CD4-positive, alpha-beta T cell (primary cell): ENCODE results near the gene NTN4. TPM values are rescaled to one million over a fixed set of nuclear protein-coding genes. Genes with fewer than 3 reads are reported as not detected.

ENCODE experiments used
- ATAC-seq: fragments of 200-7000 bp; cut with Tn5 transposase; one replicate; pipeline ENCODE4 v1.10.0; 2022; ENCODE audit warnings: mild to moderate bottlenecking; ENCODE audit not compliant: poor library complexity
- CTCF ChIA-PET: fragments of 350-600 bp; sonication (Branson Sonifier 250); formaldehyde crosslinking; loops from one replicate; lab custom pipeline; 2021; ENCODE audit warnings: antibody characterized with exemption, inconsistent platforms; lab: Charles Lee
- POLR2A ChIA-PET: fragments of 350-600 bp; sonication (Branson Sonifier 250); formaldehyde crosslinking; loops from one replicate; lab custom pipeline; 2021; ENCODE audit warnings: antibody characterized with exemption, inconsistent platforms; lab: Charles Lee
- DNase-seq, 14 experiments: peaks; one replicate each; pipeline ENCODE4 v3.0.0-alpha.2; 2013 to 2020; ENCODE audit warnings: mixed read lengths in 2 of 14
- H3K27ac ChIP-seq, 2 donors: one replicate each; pipeline versions ENCODE4 v1.5.1 to v1.7.0; 2013; ENCODE audit warnings: low read length in 2 of 2, low read depth in 1 of 2, mild to moderate bottlenecking in 1 of 2
- H3K27me3 ChIP-seq, 2 experiments: 1 replicate in 1 of 2; 2 replicates in 1 of 2; pipeline versions ENCODE4 v1.6.1 to v1.7.0; 2013; ENCODE audit warnings: low read length in 2 of 2, control low read depth in 1 of 2, mild to moderate bottlenecking in 1 of 2, moderate library complexity in 1 of 2; ENCODE audit not compliant: insufficient read depth in 2 of 2, control insufficient read depth in 1 of 2
- H3K36me3 ChIP-seq: one replicate; pipeline ENCODE4 v1.6.1; 2013; ENCODE audit warnings: low read length, control low read depth; ENCODE audit not compliant: insufficient read depth
- H3K4me1 ChIP-seq: one replicate; pipeline ENCODE4 v1.6.1; 2013; ENCODE audit warnings: low read length, control low read depth; ENCODE audit not compliant: insufficient read depth
- H3K4me3 ChIP-seq: one replicate; pipeline ENCODE4 v1.5.1; 2013; ENCODE audit warnings: mild to moderate bottlenecking, low read length, moderate library complexity
- H3K9me3 ChIP-seq, 2 experiments: 1 replicate in 1 of 2; 2 replicates in 1 of 2; pipeline versions ENCODE4 v1.6.1 to v1.7.0; 2013; ENCODE audit warnings: low read length in 2 of 2, mild to moderate bottlenecking in 2 of 2, control low read depth in 1 of 2, moderate library complexity in 1 of 2; ENCODE audit not compliant: control insufficient read depth in 1 of 2, insufficient read depth in 1 of 2
- H3K27ac Mint-ChIP-seq: one replicate; pipeline ENCODE4 v1.8.0; 2020; ENCODE audit warnings: mixed read lengths
- H3K27me3 Mint-ChIP-seq: one replicate; pipeline ENCODE4 v1.8.0; 2021; ENCODE audit warnings: mixed read lengths
- H3K36me3 Mint-ChIP-seq: one replicate; pipeline ENCODE4 v1.8.0; 2021; ENCODE audit warnings: low read depth, mixed read lengths
- H3K4me1 Mint-ChIP-seq: one replicate; pipeline ENCODE4 v1.8.0; 2021; ENCODE audit warnings: low read depth, mixed read lengths
- H3K4me3 Mint-ChIP-seq: one replicate; pipeline ENCODE4 v1.8.0; 2020; ENCODE audit warnings: mild to moderate bottlenecking, mixed read lengths
- H3K9me3 Mint-ChIP-seq: one replicate; pipeline ENCODE4 v1.8.0; 2020; ENCODE audit warnings: mixed read lengths
- CTCF ChIP-seq: fragments of 200-600 bp; IDR thresholded peaks from one replicate; pipeline ENCODE4 v1.8.0; 2022; ENCODE audit warnings: antibody characterized with exemption, mild to moderate bottlenecking
- intact Hi-C, 2 experiments: fragments of 100-400 bp; cut with DNase I in 1 of 2; cut with micrococcal nuclease in 1 of 2; formaldehyde crosslinking; loops; one replicate each; pipeline versions ENCODE4 v1.15.1 to v1.9.0; 2023 to 2025; cut with DNase I, micrococcal nuclease
- total RNA-seq, 174 experiments: library from RNA in 2 of 174; stranded (reverse) in 2 of 174; gene quantifications; one replicate each; pipeline ENCODE4 v1.2.3 and lab custom pipeline; 2021 to 2026

NTN4 gene
- total RNA-seq, 2 experiments from 2014 or later: 0.47 to 0.71 TPM

- POLR2A ChIA-PET: no interaction called here
- Mint-ChIP-seq H3K4me1 (no peaks in the 10 kb centered on the region), H3K27me3 (peaks cover 13% of the 10 kb centered on the region), H3K27ac (no peak overlapping the region), H3K36me3 (no peaks in the 10 kb centered on the region), H3K9me3 (peaks cover 10% of the 10 kb centered on the region), H3K4me3 (no peak overlapping the region)
- CTCF ChIA-PET: no interaction called here
- H3K9me3 ChIP-seq: no peaks in the 10 kb centered on the region
- intact Hi-C loops: no loop called here
- DNase-seq: no peak
- no peaks in the 10 kb centered on the region for H3K4me1 ChIP-seq
- no peak overlapping the region for H3K27ac ChIP-seq
- H3K27me3 ChIP-seq: no peaks in the 10 kb centered on the region
- ATAC-seq: no peak
- TF ChIP-seq CTCF: no peak
- no peaks in the 10 kb centered on the region for H3K36me3 ChIP-seq
- no peak overlapping the region for H3K4me3 ChIP-seq
These were observed 48.9 kb downstream of the NTN4 start for GRCh38 chr12:95741635-95742034.

GRCh38 chr12:95740751-95741150, 49.8 kb downstream of the NTN4 start:
- H3K9me3 Mint-ChIP-seq: peaks cover 3% of the 10 kb centered on the region
- no peaks in the 10 kb centered on the region for H3K4me1 Mint-ChIP-seq
- DNase-seq (no peak), ATAC-seq (no peak)
- CTCF ChIA-PET: no interaction called here
- H3K27me3 Mint-ChIP-seq: peaks cover 7% of the 10 kb centered on the region
- H3K36me3 Mint-ChIP-seq: no peaks in the 10 kb centered on the region
- no peaks in the 10 kb centered on the region for H3K27me3 ChIP-seq
- no peak overlapping the region for H3K4me3 ChIP-seq
- intact Hi-C loops: no loop called here
- TF ChIP-seq CTCF: no peak
- no peak overlapping the region for H3K4me3 Mint-ChIP-seq
- POLR2A ChIA-PET: no interaction called here
- no peaks in the 10 kb centered on the region for H3K36me3 ChIP-seq
- H3K9me3 ChIP-seq: no peaks in the 10 kb centered on the region
- no peak overlapping the region for H3K27ac Mint-ChIP-seq
- no peak overlapping the region for H3K27ac ChIP-seq
- no peaks in the 10 kb centered on the region for H3K4me1 ChIP-seq

- no peaks in the 10 kb centered on the region for H3K9me3 Mint-ChIP-seq
- H3K4me1 ChIP-seq: no peaks in the 10 kb centered on the region
- TF ChIP-seq CTCF: no peak
- no peak overlapping the region for H3K27ac ChIP-seq
- DNase-seq (no peak), ATAC-seq (no peak)
- CTCF ChIA-PET: no interaction called here
- H3K4me3 ChIP-seq: no peak overlapping the region
- H3K36me3 ChIP-seq: no peaks in the 10 kb centered on the region
- intact Hi-C loops: no loop called here
- no peaks in the 10 kb centered on the region for H3K27me3 ChIP-seq
- H3K27me3 Mint-ChIP-seq: peaks cover 6% of the 10 kb centered on the region
- H3K36me3 Mint-ChIP-seq: no peaks in the 10 kb centered on the region
- H3K27ac Mint-ChIP-seq: no peak overlapping the region
- H3K4me3 Mint-ChIP-seq: no peak overlapping the region
- H3K9me3 ChIP-seq: no peaks in the 10 kb centered on the region
- no peaks in the 10 kb centered on the region for H3K4me1 Mint-ChIP-seq
- POLR2A ChIA-PET: no interaction called here
These were observed 50.8 kb downstream of the NTN4 start for GRCh38 chr12:95739561-95740313.
